Measurements from ENCODE around the gene SFSWAP. TPM values are rescaled to one million over a fixed set of nuclear protein-coding genes. Genes with fewer than 3 reads are reported as not detected.

SFSWAP gene
- polyA plus RNA-seq, 2 of the 4 experiments (the other 2 are of a cell fraction): 21.8 to 23.5 TPM

- FAIRE-seq (no peak), DNase-seq (ENCODE audit: low read depth in 1 of 2, low spot score in 1 of 2) (no peak), ATAC-seq (no peak)
- ChIA-PET POLR2A (no interaction called here), CTCF (interaction anchor here (1.1 kb wide), 1 partner anchor 18 kb away, joined by 3 read pairs; no protein-coding TSS in a partner anchor)
- Histone ChIP-seq H3K27ac (no peak overlapping the region), H3K4me2 (no peak overlapping the region), H3K9me3 (peaks cover 5% of the 10 kb centered on the region; the same call in 1 of the 3 replicates), H3K4me3 (no peak overlapping the region), H3K4me1 (no peaks in the 10 kb centered on the region)
- WGBS (ENCODE audit: missing lambda C conversion rate): 21% methylated on average over 10 of the region's 10 CpGs
- TF ChIP-seq MYC (IDR thresholded peaks at IDR 0.05; ENCODE audit: borderline replicate concordance, low read length): no peak
- no peak for TF ChIP-seq RCOR1 (IDR thresholded peaks at IDR 0.05; ENCODE audit: low read depth, low read length)
- no peak for TF ChIP-seq ZNF302 (CRISPR knock-in tag; IDR thresholded peaks at IDR 0.05)
- TF ChIP-seq ZFP36 (IDR thresholded peaks at IDR 0.05; ENCODE audit: borderline replicate concordance, partially characterized antibody): no peak
- TF ChIP-seq CBX8 (IDR thresholded peaks at IDR 0.05): no peak
- no peak for TF ChIP-seq MAFK (IDR thresholded peaks at IDR 0.05; ENCODE audit: partially characterized antibody)
- no peak for TF ChIP-seq ZC3H11A (IDR thresholded peaks at IDR 0.05)
Measured at GRCh38 chr12:131690320-131690719, 20.6 kb upstream of the SFSWAP start.

GRCh38 chr12:131692431-131692830 is 18.5 kb upstream of the SFSWAP start:
- no peak for DNase-seq (ENCODE audit: low read depth in 1 of 2, low spot score in 1 of 2)
- CTCF ChIA-PET: interaction anchor here (1.8 kb wide), 1 partner anchor 560 kb away, joined by 5 read pairs; no protein-coding TSS in a partner anchor
- H3K4me1 ChIP-seq: no peaks in the 10 kb centered on the region
- H3K4me3 ChIP-seq: no peak overlapping the region
- TF ChIP-seq NFE2L2 (conservative IDR thresholded peaks at IDR 0.05; ENCODE audit: low read length) (no peak), HOXB5 (CRISPR knock-in tag; IDR thresholded peaks at IDR 0.05) (no peak), HDAC2 (IDR thresholded peaks at IDR 0.05) (no peak), CTCF (IDR thresholded peaks at IDR 0.05) (no peak), KDM5A (IDR thresholded peaks at IDR 0.05) (no peak), RAD21 (conservative IDR thresholded peaks at IDR 0.05 in 1 of 2, IDR thresholded peaks at IDR 0.05 in 1 of 2) (no peak), EHMT2 (IDR thresholded peaks at IDR 0.05; ENCODE audit: low read depth) (no peak), POLR2A (IDR thresholded peaks at IDR 0.05; ENCODE audit: low read length) (no peak), CHD2 (IDR thresholded peaks at IDR 0.05; ENCODE audit: low read length, partially characterized antibody) (no peak), ZFP36 (IDR thresholded peaks at IDR 0.05; ENCODE audit: borderline replicate concordance, partially characterized antibody) (no peak), RARB (CRISPR knock-in tag; IDR thresholded peaks at IDR 0.05) (no peak), REST (IDR thresholded peaks at IDR 0.05) (no peak), KDM1A (IDR thresholded peaks at IDR 0.05; ENCODE audit: low read depth) (no peak), PBX3 (IDR thresholded peaks at IDR 0.05) (no peak), ESRRA (IDR thresholded peaks at IDR 0.05; ENCODE audit: borderline replicate concordance, low read length) (no peak), EP300 (IDR thresholded peaks at IDR 0.05) (no peak)
- H3K4me2 ChIP-seq: no peak overlapping the region
- POLR2A ChIA-PET: no interaction called here
- peaks cover 5% of the 10 kb centered on the region; the same call in 1 of the 3 replicates for H3K9me3 ChIP-seq
- no peak for ATAC-seq
- no peak overlapping the region for H3K27ac ChIP-seq
- 62% methylated on average over 18 of the region's 19 CpGs for WGBS (ENCODE audit: missing lambda C conversion rate)
- no peak for FAIRE-seq

All from A549 (cell line).